Measurements from ENCODE around the gene MIPOL1.

MIPOL1 gene

DNA sequence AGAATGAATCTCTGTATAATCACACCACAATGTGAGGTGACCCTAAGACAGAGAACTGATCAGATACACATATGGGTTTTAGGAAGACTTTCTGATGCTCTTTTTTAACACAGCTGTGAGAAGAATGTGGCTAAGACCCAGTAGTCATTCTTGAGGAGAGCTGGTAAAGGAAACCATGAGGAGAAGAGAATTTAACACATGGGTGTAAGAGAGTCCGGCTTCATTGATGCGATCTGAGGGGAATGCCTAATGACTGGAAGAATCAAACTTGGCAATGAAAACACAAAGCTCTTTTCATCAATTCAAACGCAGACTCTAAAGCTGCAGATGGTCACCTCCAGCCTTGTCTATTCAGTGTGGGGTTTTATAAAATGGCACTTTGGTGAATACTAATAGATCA lies 318.0 kb downstream of the MIPOL1 start:
- Histone ChIP-seq H3K4me2 (ENCODE audit: low read length) (no peak overlapping the region), H2AFZ (ENCODE audit: low read length) (no peak overlapping the region), H3F3A (ENCODE audit: insufficient read depth, low read length) (no peaks in the 10 kb centered on the region), H3K79me2 (ENCODE audit: insufficient read depth, low read length) (no peaks in the 10 kb centered on the region), H3K27ac (ENCODE audit: low read depth, low read length, poor library complexity, severe bottlenecking) (no peak overlapping the region), H3K9me3 (ENCODE audit: low read length) (no peaks in the 10 kb centered on the region), H3K4me3 (ENCODE audit: low read depth, low read length, poor library complexity, severe bottlenecking) (no peak overlapping the region), H3K27me3 (ENCODE audit: insufficient read depth, low read length) (no peaks in the 10 kb centered on the region), H3K36me3 (ENCODE audit: insufficient read depth, low read length) (no peaks in the 10 kb centered on the region), H3K4me1 (ENCODE audit: insufficient read depth, low read length, severe bottlenecking) (no peaks in the 10 kb centered on the region), H3K9ac (ENCODE audit: low read length) (no peak overlapping the region), H3K9me2 (ENCODE audit: low read depth, low read length) (no peaks in the 10 kb centered on the region), H4K20me1 (ENCODE audit: insufficient read depth, low read length) (no peaks in the 10 kb centered on the region)
- TF ChIP-seq EZH2 (IDR thresholded peaks at IDR 0.05; ENCODE audit: borderline replicate concordance, low read length) (no peak), CTCF (IDR thresholded peaks at IDR 0.05; ENCODE audit: low read length) (no peak)

- H3F3A ChIP-seq (ENCODE audit: insufficient read depth, low read length): no peaks in the 10 kb centered on the region
- H2AFZ ChIP-seq (ENCODE audit: low read length): no peak overlapping the region
- no peak overlapping the region for H3K4me2 ChIP-seq (ENCODE audit: low read length)
- TF ChIP-seq EZH2 (IDR thresholded peaks at IDR 0.05; ENCODE audit: borderline replicate concordance, low read length) (no peak), CTCF (IDR thresholded peaks at IDR 0.05; ENCODE audit: low read length) (no peak)
- no peak overlapping the region for H3K27ac ChIP-seq (ENCODE audit: low read depth, low read length, poor library complexity, severe bottlenecking)
- no peak overlapping the region for H3K9ac ChIP-seq (ENCODE audit: low read length)
- H3K36me3 ChIP-seq (ENCODE audit: insufficient read depth, low read length): no peaks in the 10 kb centered on the region
- H3K4me1 ChIP-seq (ENCODE audit: insufficient read depth, low read length, severe bottlenecking): no peaks in the 10 kb centered on the region
- H3K9me3 ChIP-seq (ENCODE audit: low read length): no peaks in the 10 kb centered on the region
- H3K4me3 ChIP-seq (ENCODE audit: low read depth, low read length, poor library complexity, severe bottlenecking): no peak overlapping the region
- no peaks in the 10 kb centered on the region for H3K79me2 ChIP-seq (ENCODE audit: insufficient read depth, low read length)
- H3K9me2 ChIP-seq (ENCODE audit: low read depth, low read length): no peaks in the 10 kb centered on the region
- no peaks in the 10 kb centered on the region for H4K20me1 ChIP-seq (ENCODE audit: insufficient read depth, low read length)
- no peaks in the 10 kb centered on the region for H3K27me3 ChIP-seq (ENCODE audit: insufficient read depth, low read length)
Measured at GRCh38 chr14:37526994-37527393, 329.3 kb downstream of the MIPOL1 start.

GRCh38 chr14:37539992-37540391 lies 342.3 kb downstream of the MIPOL1 start:
- Histone ChIP-seq H3K9me2 (ENCODE audit: low read depth, low read length) (no peaks in the 10 kb centered on the region), H3K27me3 (ENCODE audit: insufficient read depth, low read length) (no peaks in the 10 kb centered on the region), H3K27ac (ENCODE audit: low read depth, low read length, poor library complexity, severe bottlenecking) (no peak overlapping the region), H2AFZ (ENCODE audit: low read length) (no peak overlapping the region), H4K20me1 (ENCODE audit: insufficient read depth, low read length) (no peaks in the 10 kb centered on the region), H3K9ac (ENCODE audit: low read length) (no peak overlapping the region), H3K4me3 (ENCODE audit: low read depth, low read length, poor library complexity, severe bottlenecking) (no peak overlapping the region), H3K79me2 (ENCODE audit: insufficient read depth, low read length) (no peaks in the 10 kb centered on the region), H3K4me1 (ENCODE audit: insufficient read depth, low read length, severe bottlenecking) (no peaks in the 10 kb centered on the region), H3K9me3 (ENCODE audit: low read length) (no peaks in the 10 kb centered on the region), H3K36me3 (ENCODE audit: insufficient read depth, low read length) (no peaks in the 10 kb centered on the region), H3F3A (ENCODE audit: insufficient read depth, low read length) (no peaks in the 10 kb centered on the region), H3K4me2 (ENCODE audit: low read length) (no peak overlapping the region)
- TF ChIP-seq CTCF (IDR thresholded peaks at IDR 0.05; ENCODE audit: low read length) (no peak), EZH2 (IDR thresholded peaks at IDR 0.05; ENCODE audit: borderline replicate concordance, low read length) (no peak)
